AG09309 (cell line): ENCODE data around the gene ADSS1.

Experiments used
- DNase-seq: peaks from one replicate; pipeline ENCODE4 v3.0.0-alpha.2; 2010; ENCODE audit warnings: low read depth
- H3K4me3 ChIP-seq: 2 replicates; pipeline ENCODE4 v1.5.1; 2011; ENCODE audit warnings: mild to moderate bottlenecking, low read depth, low read length, moderate library complexity; ENCODE audit not compliant: control insufficient read depth
- TF ChIP-seq, protein P1 (sequence below): IDR thresholded peaks from 2 replicates; pipeline ENCODE4 v1.5.1; 2011; ENCODE audit warnings: mild to moderate bottlenecking, low read depth, low read length, inconsistent platforms; ENCODE audit not compliant: insufficient read depth, control insufficient read depth; ENCODE audit errors: missing control alignments

Gene ADSS1

GRCh38 chr14:104774453-104775072, 50.5 kb downstream of the ADSS1 start:
- TF ChIP-seq, protein P1, sequence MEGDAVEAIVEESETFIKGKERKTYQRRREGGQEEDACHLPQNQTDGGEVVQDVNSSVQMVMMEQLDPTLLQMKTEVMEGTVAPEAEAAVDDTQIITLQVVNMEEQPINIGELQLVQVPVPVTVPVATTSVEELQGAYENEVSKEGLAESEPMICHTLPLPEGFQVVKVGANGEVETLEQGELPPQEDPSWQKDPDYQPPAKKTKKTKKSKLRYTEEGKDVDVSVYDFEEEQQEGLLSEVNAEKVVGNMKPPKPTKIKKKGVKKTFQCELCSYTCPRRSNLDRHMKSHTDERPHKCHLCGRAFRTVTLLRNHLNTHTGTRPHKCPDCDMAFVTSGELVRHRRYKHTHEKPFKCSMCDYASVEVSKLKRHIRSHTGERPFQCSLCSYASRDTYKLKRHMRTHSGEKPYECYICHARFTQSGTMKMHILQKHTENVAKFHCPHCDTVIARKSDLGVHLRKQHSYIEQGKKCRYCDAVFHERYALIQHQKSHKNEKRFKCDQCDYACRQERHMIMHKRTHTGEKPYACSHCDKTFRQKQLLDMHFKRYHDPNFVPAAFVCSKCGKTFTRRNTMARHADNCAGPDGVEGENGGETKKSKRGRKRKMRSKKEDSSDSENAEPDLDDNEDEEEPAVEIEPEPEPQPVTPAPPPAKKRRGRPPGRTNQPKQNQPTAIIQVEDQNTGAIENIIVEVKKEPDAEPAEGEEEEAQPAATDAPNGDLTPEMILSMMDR: no peak
- no peak for DNase-seq
- H3K4me3 ChIP-seq: no peak overlapping the region

DNA sequence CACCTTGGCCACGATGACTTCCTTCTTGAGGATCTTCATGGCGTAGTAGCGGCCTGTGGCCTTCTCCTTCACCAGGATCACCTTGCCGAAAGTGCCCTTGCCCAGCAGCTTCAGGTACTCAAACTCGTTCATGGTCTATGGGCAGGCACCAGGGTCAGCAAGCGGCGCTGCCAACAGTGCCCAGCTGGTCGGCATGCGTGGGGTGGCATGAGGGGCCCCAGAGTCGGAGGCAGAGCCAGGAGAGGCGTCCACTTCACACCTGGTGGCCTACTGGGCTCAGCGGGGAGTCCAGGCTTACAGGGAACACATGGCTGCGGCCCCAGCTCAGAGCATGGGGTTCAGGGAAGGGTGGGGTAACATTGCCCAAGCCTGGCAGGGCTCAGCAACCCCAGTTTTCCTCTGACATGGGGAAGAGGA, 51.1 kb downstream of the ADSS1 start:
- no peak for DNase-seq
- TF ChIP-seq, protein P1: no peak
- H3K4me3 ChIP-seq: no peak overlapping the region

GRCh38 chr14:104776481-104776880, 52.5 kb downstream of the ADSS1 start:
- no peak overlapping the region for H3K4me3 ChIP-seq
- no peak for DNase-seq
- TF ChIP-seq, protein P1: no peak

DNA sequence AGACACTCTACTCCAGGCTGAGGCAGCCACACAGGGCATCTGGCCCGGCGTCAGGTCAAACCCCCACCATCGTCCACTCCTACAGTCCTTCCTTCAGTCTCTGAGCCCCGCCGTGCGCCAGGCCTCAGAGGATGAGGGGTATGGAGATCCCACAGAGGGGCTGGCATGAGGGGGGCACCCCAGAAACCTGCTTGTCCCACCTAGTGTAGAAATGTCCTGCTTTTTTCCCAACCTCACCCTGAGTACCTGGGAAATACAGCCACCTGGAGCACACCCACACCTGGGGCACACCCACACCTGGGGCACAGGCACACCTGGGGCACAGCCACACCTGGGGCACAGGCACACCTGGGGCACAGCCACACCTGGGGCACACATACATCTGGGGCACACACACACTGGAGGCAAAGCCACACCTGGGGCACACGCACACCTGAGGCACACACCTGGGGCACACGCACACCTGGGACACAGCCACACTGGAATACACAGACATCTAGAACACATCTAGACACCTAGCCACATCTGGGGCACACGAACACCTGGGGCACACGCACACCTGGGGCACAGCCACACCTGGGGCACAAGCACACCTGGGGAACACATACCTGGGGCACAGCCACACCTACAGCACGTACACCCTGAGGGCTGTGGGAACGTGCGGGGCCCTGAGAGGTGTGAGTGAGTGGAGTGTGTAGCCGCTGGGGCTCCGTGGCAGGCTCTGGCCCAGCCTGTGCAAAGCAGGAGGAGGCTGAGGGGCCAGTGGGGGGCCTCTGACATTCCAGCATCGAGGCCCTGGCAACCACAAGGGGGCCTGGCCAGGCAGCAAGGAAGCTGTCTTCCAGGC, 53.2 kb downstream of the ADSS1 start:
- no peak overlapping the region for H3K4me3 ChIP-seq
- TF ChIP-seq, protein P1: no peak
- no peak for DNase-seq

GRCh38 chr14:104777808-104778249, 53.8 kb downstream of the ADSS1 start:
- TF ChIP-seq, protein P1: no peak
- no peak for DNase-seq

GRCh38 chr14:104778694-104779331, 54.8 kb downstream of the ADSS1 start:
- no peak for DNase-seq
- H3K4me3 ChIP-seq: no peak overlapping the region
- TF ChIP-seq, protein P1: no peak

More at GRCh38 chr14:104777808-104778249, 53.8 kb downstream of the ADSS1 start:
- H3K4me3 ChIP-seq: no peak overlapping the region
